HEK293T (cell line): ENCODE measurements around the gene SH3BP2.

Experiments used
- ARNT ChIP-seq: fragments of 450-650 bp; IDR thresholded peaks from 2 replicates; pipeline ENCODE4 v1.6.1; 2017; ENCODE audit warnings: mild to moderate bottlenecking
- BHLHE40 ChIP-seq: fragments of 450-650 bp; IDR thresholded peaks from 2 replicates; pipeline ENCODE4 v1.6.1; 2016; ENCODE audit warnings: mild to moderate bottlenecking, moderate library complexity, borderline replicate concordance
- ELF4 ChIP-seq: fragments of 450-650 bp; IDR thresholded peaks from 2 replicates; pipeline ENCODE4 v1.6.1; 2017; ENCODE audit warnings: antibody characterized with exemption
- FOXA1 ChIP-seq: fragments of 450-650 bp; IDR thresholded peaks from 2 replicates; pipeline ENCODE4 v1.6.1; 2016; ENCODE audit warnings: mild to moderate bottlenecking
- FOXK2 ChIP-seq: fragments of 450-650 bp; IDR thresholded peaks from 2 replicates; pipeline ENCODE4 v1.6.1; 2016; ENCODE audit warnings: mild to moderate bottlenecking
- FOXM1 ChIP-seq: fragments of 450-650 bp; IDR thresholded peaks from 2 replicates; pipeline ENCODE4 v1.6.1; 2017; ENCODE audit warnings: mild to moderate bottlenecking, borderline replicate concordance
- HDGF ChIP-seq: fragments of 450-650 bp; IDR thresholded peaks from 2 replicates; pipeline ENCODE4 v1.6.1; 2017; ENCODE audit warnings: antibody characterized with exemption, borderline replicate concordance
- LEF1 ChIP-seq: fragments of 450-650 bp; IDR thresholded peaks from 2 replicates; pipeline ENCODE4 v1.6.1; 2017; ENCODE audit warnings: mild to moderate bottlenecking, borderline replicate concordance
- ZNF384 ChIP-seq: fragments of 450-650 bp; IDR thresholded peaks from 2 replicates; pipeline ENCODE4 v1.6.1; 2016

DNA sequence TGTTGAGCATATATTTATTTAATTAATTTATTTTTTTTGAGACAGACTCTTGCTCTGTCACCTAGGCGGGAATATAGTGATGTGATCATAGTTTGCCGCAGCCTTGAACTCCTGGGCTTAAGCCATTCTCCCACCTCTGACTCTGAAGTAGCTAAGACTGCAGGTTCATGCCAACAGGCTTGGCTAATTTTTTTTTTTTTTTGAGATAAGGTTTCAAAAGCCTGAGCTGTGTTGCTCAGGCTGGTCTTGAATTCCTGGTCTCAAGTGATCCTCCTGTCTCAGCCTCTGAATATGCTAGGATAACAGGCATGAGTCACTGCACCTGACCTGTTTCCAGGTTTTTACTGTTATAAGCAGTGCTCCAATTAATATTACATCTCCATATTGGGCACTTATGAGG lies 55.6 kb downstream of the SH3BP2 start:
- TF ChIP-seq ELF4 (no peak), LEF1 (no peak), FOXM1 (no peak), ARNT (no peak), FOXA1 (no peak), BHLHE40 (no peak), HDGF (no peak), FOXK2 (no peak), ZNF384 (no peak)
